Muscle layer of duodenum (tissue), 2 donors: ENCODE results near the gene EBF3.

Experiments used
- H3K27ac ChIP-seq: one replicate; pipeline ENCODE4 v1.7.0; 2013; ENCODE audit warnings: mild to moderate bottlenecking, low read length
- H3K27me3 ChIP-seq: one replicate; pipeline ENCODE4 v1.7.0; 2013; ENCODE audit warnings: low read depth, mild to moderate bottlenecking, control low read depth, low read length
- H3K36me3 ChIP-seq, 2 donors: one replicate each; pipeline ENCODE4 v1.7.0; 2013; ENCODE audit warnings: low read length in 2 of 2, control low read depth in 1 of 2, mild to moderate bottlenecking in 1 of 2; ENCODE audit not compliant: insufficient read depth in 2 of 2, control insufficient read depth in 1 of 2
- H3K4me1 ChIP-seq, 2 donors: one replicate each; pipeline ENCODE4 v1.7.0; 2013; ENCODE audit warnings: low read length in 2 of 2, mild to moderate bottlenecking in 2 of 2, control low read depth in 1 of 2, moderate library complexity in 1 of 2; ENCODE audit not compliant: insufficient read depth in 2 of 2, control insufficient read depth in 1 of 2
- H3K4me3 ChIP-seq, 2 donors: one replicate each; pipeline ENCODE4 v1.7.0; 2013; ENCODE audit warnings: low read length in 2 of 2, low read depth in 1 of 2, mild to moderate bottlenecking in 1 of 2
- H3K9me3 ChIP-seq, 2 donors: one replicate each; pipeline ENCODE4 v1.7.0; 2013; ENCODE audit warnings: low read length in 2 of 2, control low read depth in 1 of 2, mild to moderate bottlenecking in 1 of 2; ENCODE audit not compliant: control insufficient read depth in 1 of 2
- donor health status: healthy.

Gene EBF3

GRCh38 chr10:129911451-129912165 lies 52.5 kb downstream of the EBF3 start:
- H3K27ac ChIP-seq: no peak overlapping the region
- H3K9me3 ChIP-seq: no peaks in the 10 kb centered on the region
- no peak overlapping the region for H3K4me3 ChIP-seq
- H3K4me1 ChIP-seq: no peaks in the 10 kb centered on the region
- H3K36me3 ChIP-seq: no peaks in the 10 kb centered on the region
- no peaks in the 10 kb centered on the region for H3K27me3 ChIP-seq

- Histone ChIP-seq H3K4me3 (no peak overlapping the region), H3K27me3 (no peaks in the 10 kb centered on the region), H3K27ac (no peak overlapping the region), H3K36me3 (no peaks in the 10 kb centered on the region), H3K9me3 (no peaks in the 10 kb centered on the region), H3K4me1 (no peaks in the 10 kb centered on the region)
These were observed 53.2 kb downstream of the EBF3 start for GRCh38 chr10:129910861-129911260.

GRCh38 chr10:129909531-129910256 lies 54.4 kb downstream of the EBF3 start:
- H3K36me3 ChIP-seq: no peaks in the 10 kb centered on the region
- H3K4me3 ChIP-seq: no peak overlapping the region
- no peaks in the 10 kb centered on the region for H3K4me1 ChIP-seq
- no peaks in the 10 kb centered on the region for H3K27me3 ChIP-seq
- no peaks in the 10 kb centered on the region for H3K9me3 ChIP-seq
- no peak overlapping the region for H3K27ac ChIP-seq

GRCh38 chr10:129909080-129909479 lies 55.0 kb downstream of the EBF3 start:
- Histone ChIP-seq H3K36me3 (no peaks in the 10 kb centered on the region), H3K27ac (no peak overlapping the region), H3K9me3 (no peaks in the 10 kb centered on the region), H3K4me1 (no peaks in the 10 kb centered on the region), H3K4me3 (no peak overlapping the region), H3K27me3 (no peaks in the 10 kb centered on the region)

GRCh38 chr10:129908406-129908805 lies 55.7 kb downstream of the EBF3 start:
- Histone ChIP-seq H3K36me3 (no peaks in the 10 kb centered on the region), H3K4me1 (no peaks in the 10 kb centered on the region), H3K27me3 (no peaks in the 10 kb centered on the region), H3K27ac (no peak overlapping the region), H3K9me3 (no peaks in the 10 kb centered on the region), H3K4me3 (no peak overlapping the region)

GRCh38 chr10:129905553-129905952 lies 58.5 kb downstream of the EBF3 start:
- no peaks in the 10 kb centered on the region for H3K27me3 ChIP-seq
- H3K4me1 ChIP-seq: no peaks in the 10 kb centered on the region
- H3K36me3 ChIP-seq: no peaks in the 10 kb centered on the region
- H3K27ac ChIP-seq: no peak overlapping the region
- no peak overlapping the region for H3K4me3 ChIP-seq
- no peaks in the 10 kb centered on the region for H3K9me3 ChIP-seq

- Histone ChIP-seq H3K27ac (no peak overlapping the region), H3K9me3 (no peaks in the 10 kb centered on the region), H3K27me3 (no peaks in the 10 kb centered on the region), H3K36me3 (no peaks in the 10 kb centered on the region), H3K4me1 (no peaks in the 10 kb centered on the region), H3K4me3 (no peak overlapping the region)
These were observed 59.8 kb downstream of the EBF3 start for GRCh38 chr10:129904323-129904722.

GRCh38 chr10:129901389-129902006 lies 62.6 kb downstream of the EBF3 start:
- no peaks in the 10 kb centered on the region for H3K27me3 ChIP-seq
- no peak overlapping the region for H3K27ac ChIP-seq
- H3K36me3 ChIP-seq: no peaks in the 10 kb centered on the region
- H3K4me3 ChIP-seq: no peak overlapping the region
- H3K4me1 ChIP-seq: no peaks in the 10 kb centered on the region
- no peaks in the 10 kb centered on the region for H3K9me3 ChIP-seq

- Histone ChIP-seq H3K36me3 (no peaks in the 10 kb centered on the region), H3K27me3 (peaks cover 1% of the 10 kb centered on the region)
These were observed 63.2 kb downstream of the EBF3 start for GRCh38 chr10:129900825-129901224.

GRCh38 chr10:129899276-129900130 lies 64.6 kb downstream of the EBF3 start:
- H3K27me3 ChIP-seq: peaks cover 9% of the 10 kb centered on the region
- H3K36me3 ChIP-seq: no peaks in the 10 kb centered on the region
- no peak overlapping the region for H3K27ac ChIP-seq
- no peaks in the 10 kb centered on the region for H3K9me3 ChIP-seq
- no peak overlapping the region for H3K4me3 ChIP-seq
- H3K4me1 ChIP-seq: no peaks in the 10 kb centered on the region

More at GRCh38 chr10:129900825-129901224, 63.2 kb downstream of the EBF3 start:
- no peaks in the 10 kb centered on the region for H3K4me1 ChIP-seq
- H3K27ac ChIP-seq: no peak overlapping the region
- H3K9me3 ChIP-seq: no peaks in the 10 kb centered on the region
- H3K4me3 ChIP-seq: no peak overlapping the region
